Coronary artery (tissue), 2 donors: ENCODE results near the gene SCRT2.
"Not testable (repeated sequence)": the region's sequence is repeated elsewhere in the genome, so short reads cannot be mapped to it uniquely, and the experiment has no call there.

Experiments used
- DNase-seq: peaks from one replicate; pipeline ENCODE4 v3.0.0-alpha.2; 2017; ENCODE audit warnings: low spot score
- H3K27ac ChIP-seq, 2 donors: fragments of 200-600 bp; sonication (generic); one replicate each; pipeline ENCODE4 v1.5.1; 2016 to 2019
- H3K4me3 ChIP-seq: fragments of 200-600 bp; sonication (generic); 2 replicates; pipeline ENCODE4 v1.5.1; 2016; ENCODE audit warnings: mild to moderate bottlenecking, moderate library complexity
- TF ChIP-seq, protein P1 (sequence below): fragments of 200-600 bp; sonication (generic); IDR thresholded peaks from one replicate; pipeline ENCODE4 v1.5.1; 2019; ENCODE audit warnings: antibody characterized with exemption

Gene SCRT2

GRCh38 chr20:675453-676314 is at the start of gene SCRT2:
Gene SCRT2 (minus strand): TSS chr20:675802. CDS start chr20:675601, 201 bp downstream.
- TF ChIP-seq, protein P1, sequence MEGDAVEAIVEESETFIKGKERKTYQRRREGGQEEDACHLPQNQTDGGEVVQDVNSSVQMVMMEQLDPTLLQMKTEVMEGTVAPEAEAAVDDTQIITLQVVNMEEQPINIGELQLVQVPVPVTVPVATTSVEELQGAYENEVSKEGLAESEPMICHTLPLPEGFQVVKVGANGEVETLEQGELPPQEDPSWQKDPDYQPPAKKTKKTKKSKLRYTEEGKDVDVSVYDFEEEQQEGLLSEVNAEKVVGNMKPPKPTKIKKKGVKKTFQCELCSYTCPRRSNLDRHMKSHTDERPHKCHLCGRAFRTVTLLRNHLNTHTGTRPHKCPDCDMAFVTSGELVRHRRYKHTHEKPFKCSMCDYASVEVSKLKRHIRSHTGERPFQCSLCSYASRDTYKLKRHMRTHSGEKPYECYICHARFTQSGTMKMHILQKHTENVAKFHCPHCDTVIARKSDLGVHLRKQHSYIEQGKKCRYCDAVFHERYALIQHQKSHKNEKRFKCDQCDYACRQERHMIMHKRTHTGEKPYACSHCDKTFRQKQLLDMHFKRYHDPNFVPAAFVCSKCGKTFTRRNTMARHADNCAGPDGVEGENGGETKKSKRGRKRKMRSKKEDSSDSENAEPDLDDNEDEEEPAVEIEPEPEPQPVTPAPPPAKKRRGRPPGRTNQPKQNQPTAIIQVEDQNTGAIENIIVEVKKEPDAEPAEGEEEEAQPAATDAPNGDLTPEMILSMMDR, result no peak
- Histone ChIP-seq H3K4me3 (peak within 1 kb of the TSS; percentile 54), H3K27ac (no peak within 1 kb of the TSS)
- DNase-seq, result no peak

DNA sequence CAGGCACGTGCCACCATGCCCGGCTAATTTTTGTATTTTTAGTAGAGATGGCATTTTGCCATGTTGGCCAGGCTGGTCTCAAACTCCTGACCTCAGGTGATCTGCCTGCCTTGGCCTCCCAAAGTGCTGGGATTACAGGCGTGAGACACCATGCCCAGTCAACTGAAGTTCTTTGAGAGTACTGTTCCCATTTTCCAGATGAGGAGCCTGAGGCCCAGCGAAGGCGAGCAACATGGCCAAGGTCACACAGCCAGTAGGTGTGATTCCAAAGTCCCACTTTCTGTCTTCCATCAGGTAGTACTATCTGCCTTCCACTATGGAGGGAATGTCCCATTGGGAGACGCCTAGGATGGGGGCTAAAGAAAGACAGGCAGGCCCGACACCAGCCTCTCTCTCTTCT is 49.2 kb upstream of the SCRT2 start:
- H3K27ac ChIP-seq, DNase-seq: not testable (repeated sequence)

DNA sequence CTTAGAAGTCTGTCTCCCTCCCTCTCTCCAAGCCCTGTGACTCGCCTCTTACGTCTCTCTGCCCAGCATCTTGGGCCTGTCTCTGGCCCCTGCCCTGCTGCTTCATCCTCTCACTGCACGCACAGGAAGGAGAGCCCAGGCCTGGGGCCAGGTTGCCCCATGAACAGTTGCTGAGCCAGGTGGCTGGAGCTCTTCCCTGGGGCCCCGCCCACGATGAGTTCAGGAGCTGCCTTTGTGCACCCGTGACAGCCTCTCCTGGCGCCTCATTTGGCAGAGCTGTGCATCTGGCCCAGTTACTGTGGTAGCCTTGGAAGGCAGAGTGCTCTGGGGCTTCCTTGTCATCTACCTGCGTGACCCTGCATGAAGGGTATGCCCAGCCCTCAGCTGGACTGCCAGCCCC is 48.2 kb upstream of the SCRT2 start:
- TF ChIP-seq, protein P1, result no peak
- H3K4me3 ChIP-seq, result no peak overlapping the region
- H3K27ac ChIP-seq, result no peak overlapping the region
- DNase-seq, result no peak

More for the DNA sequence above, 49.2 kb upstream of the SCRT2 start:
- not testable (repeated sequence) for H3K4me3 ChIP-seq

DNA sequence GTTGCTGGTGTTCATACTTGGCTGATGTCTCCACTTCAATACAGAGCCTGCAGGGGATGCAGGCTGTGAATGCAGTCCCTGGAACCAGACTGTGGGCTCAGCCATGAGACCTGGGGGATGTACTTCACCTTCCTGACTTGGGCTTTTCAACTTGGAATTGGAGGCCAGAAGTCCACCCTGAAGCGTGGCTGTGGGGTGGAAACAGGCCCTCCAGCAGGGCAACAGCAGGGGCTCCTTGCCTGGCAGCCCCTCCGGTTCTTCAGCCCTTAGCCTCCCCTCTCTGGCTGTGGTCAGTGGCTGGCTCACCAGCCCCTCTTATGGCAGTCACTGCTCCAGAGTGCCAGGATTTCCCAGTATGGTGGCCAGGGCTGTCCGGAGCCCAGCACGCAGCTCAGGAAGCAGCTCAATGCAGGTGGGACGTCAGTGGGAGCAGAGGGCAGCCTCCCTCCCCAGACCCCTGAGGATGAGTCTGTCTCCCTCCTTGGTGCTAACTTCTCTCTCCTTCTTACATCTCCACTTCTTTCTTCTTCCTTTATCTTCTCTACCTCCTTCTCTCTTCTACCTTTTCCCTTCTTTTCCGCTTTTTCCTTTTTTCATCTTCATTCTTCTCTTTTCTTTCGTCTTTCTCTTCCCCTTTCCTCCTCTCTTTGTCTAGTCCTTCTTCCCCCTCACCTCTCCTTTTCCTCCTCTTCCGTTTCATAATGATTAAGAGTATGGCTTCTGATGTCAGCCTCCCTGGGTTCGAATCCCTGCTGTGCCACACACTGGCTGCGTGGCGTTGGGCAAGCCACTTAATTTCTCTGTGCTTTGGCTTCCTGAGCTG is 47.4 kb upstream of the SCRT2 start:
- no peak for DNase-seq
- TF ChIP-seq, protein P1, result no peak
- no peak overlapping the region for H3K27ac ChIP-seq
- no peak overlapping the region for H3K4me3 ChIP-seq

GRCh38 chr20:721876-722275 is 46.3 kb upstream of the SCRT2 start:
- DNase-seq, result no peak
- Histone ChIP-seq H3K4me3 (no peak overlapping the region), H3K27ac (no peak overlapping the region)
- TF ChIP-seq, protein P1, result no peak

DNA sequence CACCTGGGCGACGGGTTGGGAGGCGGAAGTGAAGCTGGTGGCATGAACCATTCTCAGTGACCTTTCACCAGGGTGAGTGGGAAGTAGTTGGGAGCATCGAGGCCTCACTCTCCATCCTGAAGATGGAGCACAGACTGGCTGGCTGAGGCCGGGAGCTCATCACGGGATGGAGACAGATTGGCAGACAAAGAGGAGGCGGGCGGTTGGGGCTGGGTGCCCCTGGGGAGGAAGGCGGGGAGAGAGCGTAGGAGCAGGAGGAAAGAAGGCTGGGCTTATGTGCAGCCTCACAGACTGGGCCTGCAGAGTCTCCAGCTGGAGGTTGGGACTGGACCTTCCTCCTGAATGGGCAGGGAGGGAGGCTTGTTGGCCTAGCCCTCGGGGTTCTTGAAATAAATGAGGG is 44.2 kb upstream of the SCRT2 start:
- H3K27ac ChIP-seq, result no peak overlapping the region
- DNase-seq, result no peak
- H3K4me3 ChIP-seq, result no peak overlapping the region
- TF ChIP-seq, protein P1, result no peak

DNA sequence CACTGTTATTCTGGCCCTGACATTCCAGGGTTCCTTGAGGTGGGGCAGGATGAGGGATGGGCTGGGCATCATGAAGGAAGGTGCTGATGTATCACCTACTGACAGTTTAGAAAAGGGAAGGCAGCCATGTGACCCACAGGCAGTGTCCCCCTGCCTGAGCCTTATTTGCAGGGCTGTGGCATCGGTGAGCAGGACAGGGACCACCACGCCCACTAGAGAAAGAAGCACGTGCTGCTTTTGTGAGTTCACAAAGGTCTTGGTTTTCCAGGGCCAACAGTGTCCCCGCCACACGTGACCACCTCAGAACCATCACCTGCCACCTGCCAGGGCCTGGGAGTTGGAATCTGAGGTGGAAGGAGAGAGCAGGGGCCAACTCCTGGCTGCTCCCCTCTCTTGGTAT is 43.5 kb upstream of the SCRT2 start:
- H3K27ac ChIP-seq, result no peak overlapping the region
- TF ChIP-seq, protein P1, result no peak
- DNase-seq, result no peak
- no peak overlapping the region for H3K4me3 ChIP-seq
